ENCODE results near the gene ENOX2.

GRCh38 chrX:130826249-130826648 is 76.8 kb downstream of the ENOX2 start:
- no peak for TF ChIP-seq CTCF (IDR thresholded peaks at IDR 0.05; ENCODE audit: poor library complexity)
- TF ChIP-seq EZH2phosphoT487 (IDR thresholded peaks at IDR 0.05; ENCODE audit: low read depth, severe bottlenecking, unreplicated experiment): no peak
- no peak for TF ChIP-seq EZH2 (IDR thresholded peaks at IDR 0.05; ENCODE audit: borderline replicate concordance)

Data from hepatocyte (in vitro differentiated cells).